ENCODE data around the gene SEMA4D.

DNA sequence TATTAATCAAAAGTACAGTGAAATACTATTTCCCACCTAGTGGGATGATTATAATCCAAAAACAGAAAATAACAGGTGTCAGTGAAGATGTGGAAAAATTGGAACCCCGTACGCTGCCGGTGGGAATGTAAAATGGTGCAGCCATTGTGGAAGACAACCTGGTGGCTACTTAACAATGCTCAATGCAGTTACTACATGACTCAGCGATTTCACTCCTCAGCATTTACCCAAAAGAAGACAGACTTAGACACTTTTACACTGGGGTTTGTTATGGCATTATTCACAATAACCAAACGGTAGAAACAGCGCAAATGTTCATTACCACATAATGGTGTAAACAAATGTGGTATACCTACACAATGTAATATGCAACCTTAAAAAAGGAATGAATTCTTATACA lies 155.7 kb downstream of the SEMA4D start:
- TF ChIP-seq, protein P1, sequence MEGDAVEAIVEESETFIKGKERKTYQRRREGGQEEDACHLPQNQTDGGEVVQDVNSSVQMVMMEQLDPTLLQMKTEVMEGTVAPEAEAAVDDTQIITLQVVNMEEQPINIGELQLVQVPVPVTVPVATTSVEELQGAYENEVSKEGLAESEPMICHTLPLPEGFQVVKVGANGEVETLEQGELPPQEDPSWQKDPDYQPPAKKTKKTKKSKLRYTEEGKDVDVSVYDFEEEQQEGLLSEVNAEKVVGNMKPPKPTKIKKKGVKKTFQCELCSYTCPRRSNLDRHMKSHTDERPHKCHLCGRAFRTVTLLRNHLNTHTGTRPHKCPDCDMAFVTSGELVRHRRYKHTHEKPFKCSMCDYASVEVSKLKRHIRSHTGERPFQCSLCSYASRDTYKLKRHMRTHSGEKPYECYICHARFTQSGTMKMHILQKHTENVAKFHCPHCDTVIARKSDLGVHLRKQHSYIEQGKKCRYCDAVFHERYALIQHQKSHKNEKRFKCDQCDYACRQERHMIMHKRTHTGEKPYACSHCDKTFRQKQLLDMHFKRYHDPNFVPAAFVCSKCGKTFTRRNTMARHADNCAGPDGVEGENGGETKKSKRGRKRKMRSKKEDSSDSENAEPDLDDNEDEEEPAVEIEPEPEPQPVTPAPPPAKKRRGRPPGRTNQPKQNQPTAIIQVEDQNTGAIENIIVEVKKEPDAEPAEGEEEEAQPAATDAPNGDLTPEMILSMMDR (conservative IDR thresholded peaks at IDR 0.05): no peak
- no peak for TF ChIP-seq EZH2 (IDR thresholded peaks at IDR 0.05; ENCODE audit: low read depth)

Data from PC-9 (cell line).